H1 (cell line): ENCODE results near the gene LURAP1L. TPM values are rescaled to one million over a fixed set of nuclear protein-coding genes. Genes with fewer than 3 reads are reported as not detected.

Source experiments
- ASH2L ChIP-seq: fragments of 200-600, 300-600 bp; sonication (generic); IDR thresholded peaks from one replicate; pipeline ENCODE4 v1.7.1; 2017; ENCODE audit warnings: low read length
- CHD7 ChIP-seq: fragments of 300-600 bp; sonication (generic); IDR thresholded peaks from 2 replicates; pipeline ENCODE4 v1.7.1; 2012; ENCODE audit warnings: low read length, moderate library complexity, mild to moderate bottlenecking, inconsistent platforms; ENCODE audit not compliant: insufficient replicate concordance
- CTBP2 ChIP-seq: IDR thresholded peaks from 2 replicates; pipeline ENCODE4 v1.7.0; 2011; ENCODE audit warnings: borderline replicate concordance, mild to moderate bottlenecking, moderate library complexity, mixed read lengths, low read length; ENCODE audit not compliant: insufficient read depth, insufficient read length
- polyA plus RNA-seq, 7 experiments: library from polyadenylated mRNA; depleted of rRNA in 3 of 7; stranded (reverse) in 5 of 7; unstranded in 2 of 7; fragments of >200 nt in 5 of 7; fragments of 200-250 nt in 2 of 7; gene quantifications; 1 replicate in 5 of 7; 2 replicates in 1 of 7; 4 replicates in 1 of 7; pipeline versions ENCODE4 v1.2.1 to v1.2.3, GENCODE V29; 2011 to 2013; ENCODE audit warnings: missing spikeins in 2 of 7, mixed read lengths in 2 of 7
- total RNA-seq: library from RNA; stranded (reverse); fragmentation: NEBNext Ultra II Directional; extraction: Animal tissue kit (Norgen Biotek cat#: 25700); gene quantifications from 2 replicates; pipeline ENCODE4 v1.2.1, GENCODE V29; 2021

Gene LURAP1L
- total and polyA plus RNA-seq, 2 of the 8 experiments (the other 6 are each of a cell fraction or from before 2014, with no cell fraction given): 0.63 to 1.2 TPM

GRCh38 chr9:12860998-12861397 lies 86.2 kb downstream of the LURAP1L start (continued):
- TF ChIP-seq CHD7 (no peak), ASH2L (no peak), CTBP2 (no peak)
